ENCODE results near the gene RPRD1B.

Gene RPRD1B

GRCh38 chr20:38029453-38029852 lies 4.1 kb upstream of the RPRD1B start:
- no peak for TF ChIP-seq CTCF (IDR thresholded peaks at IDR 0.05; ENCODE audit: low read depth, low read length)
- no peak overlapping the region for H3K4me3 ChIP-seq (ENCODE audit: low read depth, low read length)

- no peak for TF ChIP-seq CTCF (IDR thresholded peaks at IDR 0.05; ENCODE audit: low read depth, low read length)
- no peak overlapping the region for H3K4me3 ChIP-seq (ENCODE audit: low read depth, low read length)
Measured at GRCh38 chr20:38031957-38032356, 1.6 kb upstream of the RPRD1B start.

- peak overlapping the region; percentile 92 for H3K4me3 ChIP-seq (ENCODE audit: low read depth, low read length)
- TF ChIP-seq CTCF (IDR thresholded peaks at IDR 0.05; ENCODE audit: low read depth, low read length), result no peak
Measured at GRCh38 chr20:38032585-38033329, 789 bp upstream of the RPRD1B start.

GRCh38 chr20:38034108-38034649 lies 633 bp downstream of the RPRD1B start:
- peak overlapping the region; percentile 92 for H3K4me3 ChIP-seq (ENCODE audit: low read depth, low read length)
- TF ChIP-seq CTCF (IDR thresholded peaks at IDR 0.05; ENCODE audit: low read depth, low read length), result no peak

- TF ChIP-seq CTCF (IDR thresholded peaks at IDR 0.05; ENCODE audit: low read depth, low read length), result no peak
- H3K4me3 ChIP-seq (ENCODE audit: low read depth, low read length), result peak overlapping the region; percentile 92
Measured at GRCh38 chr20:38034961-38035360, 1.4 kb downstream of the RPRD1B start.

GRCh38 chr20:38036366-38036765 lies 2.8 kb downstream of the RPRD1B start:
- no peak overlapping the region for H3K4me3 ChIP-seq (ENCODE audit: low read depth, low read length)
- no peak for TF ChIP-seq CTCF (IDR thresholded peaks at IDR 0.05; ENCODE audit: low read depth, low read length)

- no peak for TF ChIP-seq CTCF (IDR thresholded peaks at IDR 0.05; ENCODE audit: low read depth, low read length)
- no peak overlapping the region for H3K4me3 ChIP-seq (ENCODE audit: low read depth, low read length)
Measured at GRCh38 chr20:38040276-38040675, 6.7 kb downstream of the RPRD1B start.
